NCI-H524 (cell line): ENCODE measurements around the gene GRIK2.

ENCODE experiments used
- DNase-seq, 2 experiments: peaks; one replicate each; lab custom pipeline; 2025; lab: John Stamatoyannopoulos, UW

The GRIK2 gene

DNA sequence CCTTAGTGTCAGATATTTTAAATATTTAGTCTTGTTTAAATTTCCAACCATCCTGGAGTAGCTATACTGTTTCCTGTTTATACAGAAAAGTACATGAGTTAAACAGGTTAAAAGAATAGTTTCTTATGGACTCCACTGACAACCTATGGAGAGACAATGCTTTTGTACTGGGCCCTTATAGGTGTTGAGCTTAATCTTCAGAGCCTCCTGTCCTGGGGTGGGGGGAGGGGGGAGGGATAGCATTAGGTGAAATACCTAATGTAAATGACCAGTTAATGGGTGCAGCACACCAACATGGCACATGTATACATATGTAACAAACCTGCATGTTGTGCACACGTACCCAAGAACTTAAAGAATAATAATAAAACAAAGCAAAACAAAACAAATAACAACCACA is 322.9 kb downstream of the GRIK2 start:
- DNase-seq, result no peak

DNA sequence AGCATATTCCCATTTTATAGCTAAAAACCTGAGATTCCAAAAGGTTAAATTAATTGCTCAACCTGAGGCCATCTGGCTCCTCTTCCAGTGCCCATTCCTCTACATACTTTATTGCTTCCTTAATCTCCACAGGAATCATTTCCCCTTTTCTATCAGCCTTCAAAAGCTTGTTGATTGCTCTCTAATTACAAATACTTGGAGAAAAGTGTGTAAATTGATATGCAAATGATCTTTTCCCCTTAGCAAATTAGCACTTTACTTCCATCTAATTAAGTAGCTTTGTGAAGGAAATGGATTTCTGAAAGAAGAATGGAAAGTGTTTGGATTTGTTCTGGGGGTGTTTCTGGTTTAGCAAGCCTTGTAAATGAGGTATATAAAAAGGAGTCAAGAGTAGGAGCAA is 323.3 kb downstream of the GRIK2 start:
- DNase-seq, result no peak

DNA sequence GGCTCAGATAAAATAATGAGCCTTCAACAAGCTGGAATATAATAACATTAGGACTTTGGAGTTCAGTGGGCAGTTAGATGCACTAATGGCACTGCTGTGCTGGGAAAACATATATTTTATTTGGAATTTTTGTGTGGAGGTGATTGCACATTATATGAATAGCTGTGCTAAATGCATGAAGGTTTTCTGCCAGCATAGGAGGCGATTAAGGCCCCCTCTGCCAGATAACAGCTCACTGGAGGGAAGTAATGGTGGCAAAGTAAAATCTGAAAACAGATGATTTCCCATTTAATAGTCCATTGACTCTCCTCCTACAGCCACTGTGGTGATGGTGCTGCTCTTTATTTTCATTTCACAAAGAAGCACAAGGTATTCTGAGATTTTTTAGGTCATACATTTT is 326.0 kb downstream of the GRIK2 start:
- no peak for DNase-seq

DNA sequence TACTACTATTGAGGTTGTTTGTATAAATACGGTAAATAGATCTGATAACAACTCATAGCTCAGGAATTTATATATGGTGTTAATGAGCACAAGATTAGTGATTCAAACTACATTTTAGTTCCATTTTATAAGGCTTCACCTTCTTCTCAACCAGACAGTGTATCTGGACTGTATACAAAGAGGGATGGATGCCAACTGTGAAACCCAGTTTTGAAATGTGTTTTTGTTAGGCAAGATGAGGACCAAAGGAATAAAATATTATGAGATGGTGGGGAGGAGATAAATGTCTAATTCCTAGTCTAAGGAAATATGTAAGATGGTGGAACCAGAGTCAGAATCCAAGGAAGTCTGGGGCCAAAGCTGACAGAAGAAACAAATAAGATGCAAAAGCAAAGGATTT is 329.0 kb downstream of the GRIK2 start:
- no peak for DNase-seq

DNA sequence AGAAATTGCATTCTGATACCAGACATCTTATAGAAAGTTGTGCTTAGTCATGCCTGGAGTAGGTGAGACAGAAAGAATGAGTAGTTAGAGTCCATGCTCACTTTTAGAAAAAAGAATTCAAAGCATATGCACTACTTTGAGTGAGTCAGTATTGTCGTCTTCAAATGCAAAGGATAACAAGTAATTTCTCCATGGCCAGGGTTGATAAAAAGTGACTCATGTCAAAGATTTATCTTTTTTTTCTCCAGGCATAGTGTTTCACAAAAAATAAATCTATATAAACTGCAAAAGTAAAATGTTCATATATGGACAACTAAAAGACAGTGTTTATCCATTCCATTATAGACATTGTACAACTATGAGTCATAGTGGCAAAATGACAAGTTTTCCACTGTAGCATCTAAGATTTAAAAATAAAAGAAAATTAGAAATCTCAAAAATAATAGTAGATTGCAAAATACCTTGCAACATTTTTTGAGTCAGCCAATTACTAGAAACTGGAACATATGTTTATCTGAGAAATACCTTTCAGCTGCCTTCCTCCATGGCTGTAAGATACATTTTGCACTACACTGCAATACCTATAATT is 329.6 kb downstream of the GRIK2 start:
- DNase-seq, result no peak

DNA sequence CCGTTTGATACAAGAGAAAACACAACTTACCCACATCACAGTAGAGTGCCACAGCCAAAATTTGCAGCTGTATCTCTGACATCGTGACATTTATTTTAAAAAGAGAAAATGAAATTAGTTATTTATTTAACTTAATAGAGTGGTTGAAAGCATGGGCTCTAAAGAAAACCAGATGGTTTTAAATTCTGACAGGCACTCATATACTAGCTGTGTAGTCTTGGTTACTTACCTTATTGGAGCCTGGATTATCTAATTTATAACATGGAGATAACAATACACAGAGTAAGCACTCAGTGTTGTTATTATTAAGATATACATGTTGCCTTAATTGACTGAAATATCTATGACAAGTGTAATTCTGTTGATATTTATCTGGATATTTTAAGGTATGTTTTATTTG is 334.9 kb downstream of the GRIK2 start:
- DNase-seq, result no peak

DNA sequence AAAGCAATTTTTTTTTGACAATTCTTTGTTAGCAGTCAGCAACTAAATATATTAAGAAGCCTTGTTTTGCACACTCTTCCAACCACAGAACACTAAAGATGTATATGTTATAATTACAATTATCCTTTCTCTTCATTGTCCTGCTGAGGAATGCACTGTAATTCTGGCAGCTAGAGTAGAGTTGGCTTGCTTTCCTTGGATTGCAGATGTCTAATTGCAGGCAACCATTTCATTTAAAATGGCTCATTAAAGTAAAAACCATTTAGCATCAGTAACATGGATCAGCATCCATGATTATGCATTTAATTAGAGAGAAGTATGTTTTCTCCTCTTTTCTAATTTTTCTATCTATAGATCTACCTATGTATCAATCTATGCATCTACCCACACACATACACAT is 335.4 kb downstream of the GRIK2 start:
- DNase-seq, result no peak

DNA sequence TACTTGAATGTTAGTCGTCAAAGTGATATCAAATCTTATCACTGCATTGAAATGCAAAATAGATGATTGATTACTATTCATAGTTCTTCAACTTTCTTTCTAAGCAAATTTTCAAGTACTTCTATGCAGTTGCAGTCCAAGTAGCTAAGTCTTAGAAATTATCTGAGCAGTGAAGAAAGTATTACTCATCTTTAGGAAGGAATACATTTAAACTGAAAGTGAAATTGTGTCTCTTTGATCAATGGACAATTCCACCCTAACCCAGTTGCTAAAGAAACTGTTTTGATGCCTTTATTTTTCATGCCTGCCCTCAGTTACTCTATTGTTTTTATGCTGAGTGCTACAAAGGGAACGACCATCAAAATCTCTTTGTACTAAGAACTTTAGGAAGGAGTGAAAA is 337.4 kb downstream of the GRIK2 start:
- no peak for DNase-seq

DNA sequence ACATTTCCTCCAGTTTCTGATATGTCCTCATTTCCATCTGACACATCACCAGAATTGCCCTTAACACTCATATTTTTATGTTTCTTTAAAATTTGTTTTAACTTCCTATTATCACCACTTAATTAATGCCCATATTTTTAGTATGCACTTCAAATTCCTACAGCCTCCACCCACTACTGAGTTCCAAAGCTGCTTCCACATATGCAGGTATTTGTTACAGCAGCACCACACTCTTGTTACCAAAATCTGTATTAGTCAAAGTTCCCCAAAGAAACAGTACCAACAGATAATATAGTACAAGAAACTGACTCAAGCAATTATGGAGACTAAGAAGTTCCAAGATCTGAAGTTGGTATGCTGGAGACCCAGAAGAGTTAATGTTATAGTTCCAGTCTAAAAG is 340.4 kb downstream of the GRIK2 start:
- no peak for DNase-seq

DNA sequence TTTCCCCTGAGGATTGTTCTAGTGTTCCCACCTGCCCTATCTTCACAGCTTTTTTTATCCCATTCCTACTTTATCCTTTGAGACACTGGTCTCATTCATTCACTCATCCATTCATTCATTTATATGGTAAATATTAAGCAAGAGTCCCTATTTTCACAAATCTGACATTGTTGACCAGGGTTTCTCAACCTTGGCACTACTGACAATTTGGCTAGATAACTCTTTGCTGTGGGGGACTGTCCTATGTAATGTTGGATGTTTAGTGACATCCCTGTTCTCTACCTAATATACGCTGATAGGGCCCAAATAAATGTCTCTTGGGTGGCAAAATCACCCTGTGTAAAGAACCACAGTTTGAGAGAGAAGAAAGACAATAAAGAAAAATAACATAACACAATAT is 345.0 kb downstream of the GRIK2 start:
- DNase-seq, result no peak

DNA sequence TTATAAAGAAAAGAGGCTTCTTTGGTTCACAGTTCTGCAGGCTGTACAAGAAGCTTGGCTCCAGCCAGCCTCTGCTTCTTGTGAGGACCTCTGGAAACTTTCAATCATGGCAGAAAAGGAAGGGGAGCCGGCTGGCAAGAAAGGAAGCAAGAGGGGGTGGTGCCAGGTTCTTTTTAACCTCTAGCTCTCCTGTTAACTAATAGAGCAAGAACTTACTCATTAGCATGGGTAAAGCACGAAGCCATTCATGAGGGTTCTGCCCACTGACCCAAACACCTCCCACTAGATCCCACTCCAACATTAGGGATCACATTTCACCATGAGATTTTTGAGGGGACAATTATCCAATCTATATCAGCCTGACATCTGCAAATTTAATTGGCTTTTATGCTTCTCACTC is 347.1 kb downstream of the GRIK2 start:
- DNase-seq, result no peak

DNA sequence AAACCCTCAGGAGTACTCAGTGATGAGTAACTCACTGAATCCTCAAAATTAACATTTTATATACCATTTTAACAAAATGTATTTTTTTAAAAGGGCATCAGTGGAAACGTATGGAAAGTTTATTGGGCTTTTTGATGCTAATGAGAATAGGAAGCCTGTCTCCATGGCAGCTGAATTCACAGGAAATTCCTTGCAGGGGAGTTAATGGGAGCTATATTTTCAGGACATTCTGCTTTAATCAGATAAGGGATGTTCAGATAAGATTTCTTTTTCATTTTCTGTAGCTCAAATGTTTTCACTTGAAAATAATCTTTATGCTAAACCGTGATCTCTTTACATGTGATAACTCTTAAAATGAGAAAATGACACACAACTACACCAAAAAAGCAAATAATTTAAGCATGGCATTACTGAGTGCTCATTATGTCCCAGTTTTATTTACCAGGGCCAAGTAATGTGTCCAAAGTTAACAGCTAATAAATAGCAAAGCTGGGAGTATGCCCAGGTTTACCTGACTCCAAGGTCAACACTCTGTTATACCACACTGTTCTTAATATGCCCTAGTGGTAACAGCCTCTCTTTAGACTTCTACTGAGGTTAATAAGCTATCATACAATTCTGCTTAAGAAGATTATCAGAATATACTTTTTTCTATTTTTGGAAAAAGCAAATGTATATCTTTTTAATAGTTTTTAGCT is 348.1 kb downstream of the GRIK2 start:
- DNase-seq, result no peak

DNA sequence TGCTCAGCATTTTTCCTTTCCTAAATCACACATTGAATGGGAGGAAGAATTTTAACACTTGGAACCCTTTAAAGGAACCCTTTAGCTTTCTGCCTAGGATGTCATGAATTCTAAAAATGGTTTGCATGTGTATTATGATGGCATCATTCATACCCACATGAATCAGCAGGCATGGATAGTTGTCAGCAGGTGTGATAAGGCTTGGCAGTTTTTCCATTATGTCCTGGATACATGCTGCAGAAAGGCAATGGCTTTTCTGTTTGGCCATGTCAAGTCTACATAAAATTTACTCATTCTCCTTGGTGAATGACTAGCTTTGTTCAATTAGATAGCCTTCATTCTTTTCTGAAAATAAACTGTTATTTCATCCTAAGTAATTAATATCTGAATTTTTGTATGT is 353.7 kb downstream of the GRIK2 start:
- no peak for DNase-seq

DNA sequence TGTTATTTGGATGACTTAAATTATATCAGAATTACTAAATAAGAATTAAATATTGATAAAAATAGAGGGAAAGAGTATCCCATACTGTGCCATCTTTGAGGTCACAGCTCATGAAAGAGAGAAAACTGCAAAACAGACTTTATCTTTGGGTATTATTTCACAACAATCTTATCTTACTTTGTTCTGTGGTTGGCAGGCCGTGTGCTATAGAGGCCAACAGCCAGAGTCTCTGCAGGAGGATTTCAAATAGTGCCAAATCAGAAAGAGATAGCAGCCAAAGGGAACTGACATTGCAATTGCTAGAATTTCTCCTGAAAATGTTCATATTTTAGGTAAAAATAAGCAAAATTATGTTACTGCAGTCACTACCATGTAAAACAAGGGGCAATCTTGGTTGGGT is 354.2 kb downstream of the GRIK2 start:
- no peak for DNase-seq

DNA sequence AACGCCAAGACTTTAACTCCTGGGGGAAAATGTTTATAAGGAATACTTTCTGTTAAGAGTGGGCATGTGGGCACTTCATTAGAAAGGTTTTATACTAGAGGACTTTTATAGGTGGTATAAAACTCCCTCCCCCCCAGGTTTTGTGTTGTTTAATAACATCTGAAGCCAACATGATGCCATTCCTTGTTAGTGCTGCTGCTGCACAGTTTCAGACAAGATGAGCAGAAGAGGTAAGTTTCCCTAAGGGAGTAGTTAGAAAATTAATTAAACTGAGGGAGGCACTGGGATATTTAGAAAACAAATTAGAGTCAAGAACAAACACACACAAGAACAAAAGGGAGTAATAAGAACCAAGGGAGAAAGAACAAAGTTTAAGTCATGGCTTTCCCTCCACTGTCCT is 362.4 kb downstream of the GRIK2 start:
- no peak for DNase-seq

DNA sequence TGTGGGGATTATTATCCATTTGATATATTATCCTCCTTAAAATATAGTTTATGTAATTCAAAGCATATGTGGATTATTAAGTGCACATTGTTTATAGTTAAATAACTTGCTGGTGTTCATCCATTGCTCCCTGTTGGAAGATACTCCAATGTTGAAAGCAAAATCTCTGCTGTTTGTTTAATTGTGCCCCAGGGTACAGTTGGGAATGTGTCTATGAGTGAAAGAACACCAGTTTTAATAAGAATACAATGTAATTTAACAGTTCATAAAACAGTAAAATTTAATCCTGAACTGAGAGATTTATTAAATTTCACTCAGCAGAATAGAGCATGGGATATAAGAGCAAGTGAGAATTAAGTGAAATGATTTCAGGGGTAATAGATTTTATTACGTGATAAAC is 364.9 kb downstream of the GRIK2 start:
- no peak for DNase-seq

DNA sequence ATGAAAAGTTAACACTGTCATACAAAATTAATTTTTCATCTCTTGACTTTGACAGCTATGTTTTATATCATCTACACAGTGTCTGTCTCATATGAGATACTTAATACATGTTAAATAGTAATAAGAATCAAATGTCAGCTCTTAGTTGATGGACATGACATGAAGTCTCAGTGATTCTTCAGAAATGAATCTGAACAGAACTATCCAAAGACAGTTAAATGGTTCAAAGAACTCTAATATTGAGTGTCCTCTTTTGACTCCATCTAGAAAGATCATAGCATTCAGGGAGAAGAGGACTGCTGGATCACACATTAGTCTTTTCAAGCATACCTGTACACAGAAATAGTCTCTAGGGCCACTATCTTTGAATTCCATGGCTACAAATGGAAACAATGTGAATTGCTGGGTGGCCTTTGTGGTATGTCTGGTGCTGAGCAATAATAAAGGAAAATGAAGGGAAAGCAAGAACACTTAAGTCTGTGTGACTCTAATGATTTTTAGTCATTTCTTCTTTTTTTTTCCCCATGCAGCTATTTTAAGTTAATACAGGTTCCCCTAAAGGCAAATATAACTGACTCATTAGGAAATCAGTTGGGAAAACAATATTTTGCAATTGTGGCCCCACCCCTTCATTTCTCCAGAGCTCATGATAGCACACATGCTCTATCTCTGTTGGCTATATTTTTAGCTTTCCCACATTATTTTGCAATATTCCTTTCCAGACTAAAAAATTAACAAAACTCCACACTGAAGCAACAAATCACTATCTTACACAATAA is 367.5 kb downstream of the GRIK2 start:
- no peak for DNase-seq

DNA sequence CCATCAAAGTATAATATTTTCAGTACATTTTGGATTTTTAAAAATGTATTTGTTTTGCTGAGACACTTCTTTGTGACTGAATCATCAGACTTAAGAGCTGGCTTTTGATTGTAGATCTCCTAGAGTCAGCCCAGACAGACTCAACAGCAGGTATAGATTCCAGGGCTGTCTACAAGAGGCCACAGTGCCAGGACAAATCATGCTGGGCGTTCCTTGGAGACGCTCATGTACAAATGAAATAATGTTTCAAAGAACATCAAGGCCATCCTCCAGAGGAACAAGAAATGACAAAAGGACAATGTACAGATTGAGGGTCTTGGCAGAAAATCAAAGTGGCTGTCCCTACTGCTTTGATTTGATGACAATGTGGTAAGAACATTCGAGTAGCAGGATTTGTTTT is 369.3 kb downstream of the GRIK2 start:
- DNase-seq, result no peak

DNA sequence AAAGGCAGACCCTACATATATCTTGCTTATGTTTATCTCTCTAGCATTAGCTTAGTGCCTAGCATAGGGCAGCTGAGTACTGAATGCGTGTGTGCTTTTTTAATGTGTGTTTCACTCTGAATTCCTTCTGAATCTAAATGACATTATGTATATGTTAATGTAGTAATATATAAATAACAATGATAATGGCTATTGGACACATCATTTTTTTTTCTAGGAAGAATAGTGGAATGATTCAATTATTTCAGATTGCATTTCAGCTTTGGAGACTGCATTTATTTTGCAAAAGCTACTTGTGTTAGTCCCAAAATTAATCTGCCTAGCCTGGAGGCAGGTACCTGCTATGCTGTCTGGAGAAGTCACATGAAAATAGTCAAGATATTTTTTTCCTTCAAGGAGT is 371.8 kb downstream of the GRIK2 start:
- DNase-seq, result no peak

DNA sequence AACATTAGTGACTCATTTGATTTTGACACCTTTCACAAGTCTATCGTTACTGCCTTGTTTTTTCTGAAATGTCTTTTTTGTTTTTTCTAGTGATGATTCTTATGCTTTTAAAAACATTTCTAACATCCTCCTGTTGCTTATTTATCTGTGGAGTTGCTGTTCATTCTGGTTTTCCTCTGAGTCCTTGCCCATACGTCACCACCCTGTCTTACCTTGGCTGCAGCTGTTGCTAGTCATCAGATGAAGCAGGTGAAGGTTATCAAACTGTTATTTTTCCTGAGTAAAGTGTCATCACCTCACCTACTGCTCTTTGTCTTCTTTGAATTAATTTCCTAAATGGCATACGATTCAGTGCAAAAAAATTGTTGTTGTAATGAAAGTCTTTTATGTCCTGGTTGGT is 376.6 kb downstream of the GRIK2 start:
- no peak for DNase-seq

DNA sequence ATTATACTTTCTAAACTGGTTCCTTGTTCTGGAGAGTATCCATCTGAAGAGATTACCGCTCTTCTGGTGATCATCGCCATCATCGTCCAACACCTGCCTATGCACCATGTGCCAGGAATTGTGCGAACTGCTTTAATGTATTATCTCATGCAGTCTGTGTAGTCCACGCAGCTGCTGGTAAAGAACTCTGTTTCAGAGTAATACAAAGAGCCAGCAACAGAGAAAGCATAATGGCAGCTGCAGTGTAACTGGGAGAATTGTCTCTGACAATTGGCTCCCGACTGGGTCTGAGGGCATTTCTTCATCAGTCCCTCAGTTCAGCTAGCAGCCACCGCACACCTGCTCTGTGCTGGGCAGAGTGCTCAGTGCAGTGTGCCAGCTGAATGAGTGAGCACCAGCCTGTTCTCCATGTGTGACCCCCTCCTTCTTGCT is 383.4 kb downstream of the GRIK2 start:
- no peak for DNase-seq

DNA sequence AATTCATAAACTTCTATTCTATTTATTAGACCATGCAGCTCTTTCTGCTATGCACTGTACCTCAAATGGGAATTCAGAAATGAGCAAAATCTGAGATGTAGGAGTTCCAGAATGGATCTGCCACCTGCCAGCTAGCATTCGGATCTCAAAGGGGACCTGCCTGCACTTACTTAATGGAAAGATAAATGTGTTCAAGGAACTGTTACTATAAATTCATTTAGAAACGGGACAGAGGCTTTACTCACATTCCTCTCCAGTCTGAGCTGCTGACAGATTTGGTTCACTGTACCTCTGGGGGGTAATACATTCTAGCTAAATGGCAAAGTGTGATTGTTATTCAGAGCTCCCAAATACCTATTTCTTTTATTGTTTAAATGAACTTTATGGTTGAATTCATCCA is 384.1 kb downstream of the GRIK2 start:
- no peak for DNase-seq

DNA sequence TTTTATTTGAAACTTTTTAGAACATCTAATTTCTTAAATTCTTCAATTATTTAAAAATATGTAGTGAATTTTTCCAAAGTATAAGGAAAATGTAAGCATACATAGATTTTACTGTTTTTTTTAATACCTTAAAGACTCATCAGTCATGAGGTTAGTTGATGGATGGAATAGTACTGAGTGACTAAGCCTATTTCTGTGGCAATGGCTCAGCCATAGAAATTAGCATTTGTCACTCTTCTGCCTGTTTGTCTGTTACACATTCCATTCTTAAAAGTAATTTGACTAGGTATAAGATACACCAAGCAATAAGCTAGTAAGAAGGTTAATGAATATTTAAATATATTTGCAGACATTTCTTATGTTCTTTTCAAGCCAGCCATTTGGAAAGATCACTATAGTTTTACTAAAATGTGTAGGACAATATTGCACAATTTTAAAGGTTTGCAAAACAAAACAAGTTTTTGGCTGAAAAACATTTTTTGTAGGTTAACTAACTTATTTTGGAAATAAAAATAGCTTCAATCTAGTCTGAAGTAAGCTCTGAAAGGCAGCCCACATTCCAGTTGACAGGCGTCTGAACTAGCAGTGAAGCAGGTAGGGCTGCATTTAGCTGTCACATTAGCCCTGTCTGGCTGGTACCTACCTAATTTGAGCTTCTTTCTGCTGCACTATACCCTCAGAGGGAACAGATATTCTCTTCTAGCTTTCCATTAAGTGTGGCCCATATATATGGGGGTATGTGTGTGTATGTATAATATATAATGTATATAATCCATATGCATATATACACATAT is 385.7 kb downstream of the GRIK2 start:
- no peak for DNase-seq
